SH-SY5Y (cell line): Measurements from ENCODE around the gene MGAM2.

Experiments
- GATA2 ChIP-seq: IDR thresholded peaks from 2 replicates; pipeline ENCODE4 v1.6.1; 2011; ENCODE audit warnings: mild to moderate bottlenecking, low read depth, low read length
- GATA3 ChIP-seq: IDR thresholded peaks from 2 replicates; pipeline ENCODE4 v1.6.1; 2011; ENCODE audit warnings: low read depth, mild to moderate bottlenecking, low read length, moderate library complexity

- TF ChIP-seq GATA3 (no peak), GATA2 (no peak)
These were observed 19.6 kb upstream of the MGAM2 start for GRCh38 chr7:142091961-142092360.
